ENCODE measurements around the gene HNF1A. TPM values are rescaled to one million over a fixed set of nuclear protein-coding genes. Genes with fewer than 3 reads are reported as not detected.

Gene HNF1A
- total RNA-seq, 1 donor from 2014 or later: not detected

DNA sequence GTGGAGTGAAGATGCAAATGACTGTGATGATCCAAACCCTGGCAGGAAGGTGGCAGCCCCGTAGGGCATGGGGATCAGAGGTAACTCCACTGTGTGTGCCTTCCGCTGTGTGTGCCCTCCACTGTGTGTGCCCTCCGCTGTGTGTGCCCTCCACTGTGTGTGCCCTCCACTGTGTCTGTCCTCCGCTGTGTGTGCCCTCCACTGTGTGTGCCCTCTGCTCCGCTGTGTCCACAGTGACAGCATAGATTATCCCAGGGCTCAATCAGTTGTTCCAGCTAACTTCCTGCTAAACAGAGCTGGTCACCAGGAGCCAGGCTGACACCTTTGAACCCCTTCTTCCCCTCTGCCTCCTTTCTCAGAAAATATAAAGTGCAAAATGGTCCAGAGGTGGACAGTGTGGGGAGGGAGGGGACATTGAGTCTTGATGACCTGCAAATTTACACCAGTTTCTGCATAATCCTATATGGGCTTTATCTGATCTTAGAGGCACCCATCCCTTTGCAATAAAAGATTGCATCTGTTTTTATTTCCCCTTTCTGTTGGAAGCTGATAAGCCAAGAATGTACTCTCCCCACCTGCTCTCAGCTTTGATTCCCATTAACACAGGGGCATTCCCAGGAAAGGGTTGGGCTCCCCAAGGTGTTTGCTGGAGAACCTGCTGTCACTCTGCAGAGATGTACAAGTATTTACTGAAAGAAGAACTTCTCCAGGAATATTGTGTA, 21.6 kb upstream of the HNF1A start:
- DNase-seq (ENCODE audit: low spot score): no peak

DNA sequence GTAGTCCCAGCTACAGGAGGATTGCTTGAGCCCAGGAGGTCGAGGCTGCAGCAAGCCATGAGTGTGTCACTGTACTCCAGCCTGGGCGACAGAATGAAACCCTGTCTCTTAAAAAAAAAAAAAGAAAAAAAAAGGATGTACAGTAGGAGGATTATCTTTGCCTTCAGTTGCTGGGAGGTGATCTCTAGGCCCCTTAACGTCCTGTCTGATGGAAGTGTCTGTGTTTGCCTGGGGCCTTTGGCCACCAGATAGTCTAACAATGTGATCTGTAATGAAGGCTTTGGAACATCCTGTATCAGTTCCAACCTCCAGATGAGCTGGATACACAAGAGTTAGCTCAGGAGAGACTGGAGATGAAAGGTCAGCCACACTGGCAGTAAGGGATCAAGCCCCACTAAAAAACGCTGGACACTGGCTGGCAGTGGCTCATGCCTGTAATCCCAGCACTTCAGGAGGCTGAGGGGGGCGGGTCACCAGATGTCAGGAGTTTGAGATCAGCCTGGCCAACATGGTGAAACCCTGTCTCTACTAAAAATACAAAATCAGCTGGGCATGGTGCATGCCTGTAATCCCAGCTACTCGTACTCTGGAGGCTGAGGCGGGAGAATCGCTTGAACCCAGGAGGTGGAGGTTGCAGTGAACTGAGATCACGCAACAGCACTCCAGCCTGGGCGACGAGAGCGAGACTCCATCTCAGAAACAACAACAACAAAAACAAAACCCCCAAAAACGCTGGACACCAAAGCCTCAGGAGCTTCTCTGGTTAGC, 19.0 kb upstream of the HNF1A start:
- no peak for DNase-seq (ENCODE audit: low spot score)

DNA sequence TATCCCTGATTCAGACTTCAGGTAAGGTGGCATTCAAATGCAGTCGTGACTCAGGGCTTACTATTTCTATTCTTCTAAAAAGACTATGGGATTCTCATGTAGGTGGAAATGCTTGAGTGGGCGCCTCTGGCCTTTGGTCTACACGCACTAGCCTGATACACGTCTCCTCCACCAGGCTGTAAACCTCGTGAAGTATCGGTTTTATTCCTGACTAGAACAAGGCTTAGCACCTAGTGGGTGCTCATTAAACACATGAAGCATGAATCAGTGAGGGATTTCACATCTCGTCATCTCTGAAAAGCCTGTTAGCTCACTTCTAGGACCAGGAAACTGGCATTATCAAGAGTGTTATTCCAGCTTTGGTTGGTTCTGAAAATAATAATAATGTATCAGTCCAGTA, 17.7 kb upstream of the HNF1A start:
- DNase-seq (ENCODE audit: low spot score): no peak

DNA sequence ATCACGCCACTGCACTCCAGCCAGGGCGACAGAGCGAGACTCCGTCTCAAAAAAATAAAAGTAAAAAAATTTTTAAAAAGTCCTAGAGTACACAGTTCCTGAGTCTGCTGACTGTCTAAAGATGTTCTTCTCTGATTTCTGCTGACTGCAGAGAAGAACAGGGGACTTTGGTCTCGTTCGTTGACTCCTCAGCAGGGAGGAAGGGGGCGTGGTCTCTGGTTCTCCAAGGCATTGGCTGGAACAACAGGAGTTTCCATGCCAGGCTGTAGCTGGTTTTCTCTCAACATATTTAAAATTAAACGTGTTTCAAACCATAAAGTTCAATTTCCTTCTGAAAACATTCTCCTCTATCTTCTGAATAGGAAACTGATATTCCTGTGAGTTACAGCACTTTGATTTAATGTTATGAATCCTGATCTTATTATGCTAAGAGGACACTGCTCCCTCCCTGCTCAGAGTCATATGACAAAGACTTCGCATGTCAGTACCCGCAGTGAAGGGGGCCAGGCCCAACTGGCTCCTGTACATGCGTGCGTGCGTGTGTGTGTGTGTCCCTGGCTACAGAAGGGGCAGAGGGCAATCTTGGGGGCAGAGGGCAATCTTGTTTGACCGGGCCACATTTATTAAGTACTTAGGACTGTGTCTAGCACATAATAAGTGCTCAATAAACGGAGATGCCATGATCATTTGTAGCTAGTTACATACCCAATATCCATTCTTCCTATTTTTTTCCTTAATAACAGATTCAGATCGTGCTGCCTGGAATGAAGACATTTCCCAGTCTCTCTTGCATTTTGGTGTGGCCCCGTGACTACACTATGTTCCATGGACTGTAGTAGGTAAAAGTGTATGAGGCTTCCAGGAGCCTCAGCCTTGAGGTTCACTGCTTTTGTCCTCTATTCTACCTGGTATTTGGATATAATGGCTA, 16.5 kb upstream of the HNF1A start:
- no peak for DNase-seq (ENCODE audit: low spot score)

DNA sequence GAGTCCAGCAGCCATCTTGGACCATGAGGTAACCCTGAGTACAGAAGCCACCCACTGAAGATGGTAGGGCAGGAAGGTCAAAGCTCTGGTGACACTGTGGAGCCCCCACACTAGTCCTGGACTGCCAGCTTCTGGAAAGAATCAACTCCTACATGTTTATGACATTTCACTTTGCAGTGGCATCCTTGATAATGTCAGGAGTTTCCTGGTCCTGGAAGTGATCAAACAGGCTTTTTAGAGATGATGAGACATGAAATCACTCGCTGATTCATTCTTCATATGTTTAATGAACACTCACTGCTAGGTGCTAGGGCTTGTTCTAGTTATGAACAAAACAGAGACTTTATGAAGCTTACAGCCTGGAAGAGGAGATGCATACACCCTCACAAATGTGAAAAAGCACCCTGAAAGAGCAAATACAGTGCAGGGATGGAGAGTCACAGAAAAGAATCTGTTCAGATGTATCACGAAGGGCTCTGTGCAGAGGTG, 15.8 kb upstream of the HNF1A start:
- DNase-seq (ENCODE audit: low spot score): no peak

DNA sequence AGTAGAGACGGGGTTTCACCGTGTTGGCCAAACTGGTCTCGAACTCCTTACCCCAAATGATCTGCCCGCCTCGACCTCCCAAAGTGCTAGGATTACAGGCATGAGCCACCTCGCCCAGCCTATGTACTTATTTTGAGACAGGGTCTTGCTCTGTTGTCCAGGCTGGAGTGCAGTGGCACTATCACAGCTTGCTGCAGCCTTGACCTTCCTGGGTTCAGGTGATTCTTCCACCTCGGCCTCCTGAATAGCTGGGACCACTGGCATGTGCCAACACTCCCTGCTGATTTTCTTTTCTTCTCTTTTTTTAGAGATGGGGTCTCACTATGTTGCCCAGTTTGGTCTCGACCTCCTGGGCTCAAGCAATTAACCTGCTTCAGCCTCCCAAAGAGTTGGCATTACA, 14.0 kb upstream of the HNF1A start:
- DNase-seq (ENCODE audit: low spot score): no peak

DNA sequence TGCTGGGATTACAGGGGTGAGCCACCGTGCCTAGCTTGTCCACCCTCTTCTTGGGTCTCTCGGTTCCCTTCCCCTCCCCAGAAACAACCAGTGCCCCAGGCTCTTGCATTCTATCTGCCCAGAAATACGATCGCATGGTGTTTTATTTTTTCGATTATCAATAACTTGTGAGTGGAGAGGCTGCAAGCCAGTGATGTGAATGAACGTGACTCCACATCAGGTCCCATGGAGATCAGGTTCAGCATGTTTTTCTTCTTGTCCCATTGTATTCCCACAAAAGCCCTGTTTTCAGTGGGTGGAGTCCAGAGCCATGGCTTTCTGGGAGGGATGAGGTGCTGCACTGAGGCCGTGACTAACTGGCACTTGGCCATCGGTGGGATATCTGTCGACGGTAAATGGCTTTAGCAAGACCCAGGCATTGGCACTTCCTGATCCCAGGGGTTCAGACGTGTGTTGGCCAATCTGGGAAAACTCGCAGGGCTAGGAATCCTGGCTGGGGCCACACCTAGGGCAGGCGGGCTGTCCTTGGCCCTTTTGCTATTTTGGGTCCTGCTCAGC, 12.7 kb upstream of the HNF1A start:
- no peak for DNase-seq (ENCODE audit: low spot score)

DNA sequence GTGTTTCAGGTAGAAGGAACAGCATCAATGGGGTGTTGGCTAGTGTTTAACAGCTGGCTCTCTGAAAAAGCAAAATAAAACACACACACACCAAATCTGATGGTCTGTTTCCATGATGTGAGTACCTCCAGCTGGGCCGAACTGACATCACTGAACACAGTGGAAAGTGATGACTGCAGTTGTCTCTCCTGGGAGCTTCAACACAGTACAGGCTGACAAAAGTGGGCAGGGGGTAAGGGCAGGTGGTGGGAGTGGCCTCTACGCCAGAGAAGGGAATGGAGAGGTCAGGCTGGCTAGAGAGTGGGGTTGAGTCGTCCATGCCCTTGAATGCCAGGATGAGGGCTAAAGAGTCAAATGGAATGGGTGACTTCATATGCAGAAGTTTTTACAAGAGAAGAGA, 8.0 kb upstream of the HNF1A start:
- DNase-seq (ENCODE audit: low spot score): no peak

DNA sequence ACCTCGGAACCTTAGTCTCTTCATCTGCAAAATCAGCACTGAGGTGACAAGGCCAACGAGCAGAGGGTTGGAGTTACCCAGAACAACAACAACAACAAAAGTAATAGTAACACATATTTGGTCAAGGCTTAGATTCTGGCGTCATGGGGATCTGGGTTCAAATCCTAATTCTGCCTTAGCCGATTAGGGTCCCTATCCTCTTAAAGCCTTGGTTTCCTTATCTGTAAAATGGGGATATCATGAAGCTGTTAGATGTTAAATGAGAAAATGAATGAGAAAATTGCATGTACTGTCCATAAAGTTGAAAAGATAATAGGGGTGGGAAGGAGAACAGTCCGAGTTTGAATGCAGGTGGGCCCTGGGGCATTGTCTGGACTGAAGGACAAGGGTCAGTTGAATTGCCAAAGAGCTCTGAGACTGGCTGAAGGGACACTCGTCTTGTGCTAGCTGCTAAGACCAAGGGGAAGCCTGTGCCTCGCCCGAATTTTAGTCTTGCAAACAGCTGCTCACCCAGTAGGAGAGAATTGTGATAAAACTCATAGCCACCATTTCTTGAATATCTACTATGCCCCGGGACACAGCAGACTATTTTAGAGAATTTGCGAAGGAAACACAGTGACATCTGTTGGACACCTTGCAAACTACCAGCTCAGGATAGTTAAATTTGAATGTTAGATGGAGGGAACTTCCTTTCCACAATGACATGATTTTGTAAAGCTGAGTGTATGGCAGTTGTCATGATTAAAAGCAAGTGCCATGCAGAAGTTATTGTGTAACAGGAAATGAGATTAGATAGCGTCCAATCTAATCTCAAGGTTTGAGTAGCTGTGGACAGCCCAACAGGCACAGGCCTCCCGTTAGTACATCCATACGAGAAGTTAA, 6.8 kb upstream of the HNF1A start:
- DNase-seq (ENCODE audit: low spot score): no peak

DNA sequence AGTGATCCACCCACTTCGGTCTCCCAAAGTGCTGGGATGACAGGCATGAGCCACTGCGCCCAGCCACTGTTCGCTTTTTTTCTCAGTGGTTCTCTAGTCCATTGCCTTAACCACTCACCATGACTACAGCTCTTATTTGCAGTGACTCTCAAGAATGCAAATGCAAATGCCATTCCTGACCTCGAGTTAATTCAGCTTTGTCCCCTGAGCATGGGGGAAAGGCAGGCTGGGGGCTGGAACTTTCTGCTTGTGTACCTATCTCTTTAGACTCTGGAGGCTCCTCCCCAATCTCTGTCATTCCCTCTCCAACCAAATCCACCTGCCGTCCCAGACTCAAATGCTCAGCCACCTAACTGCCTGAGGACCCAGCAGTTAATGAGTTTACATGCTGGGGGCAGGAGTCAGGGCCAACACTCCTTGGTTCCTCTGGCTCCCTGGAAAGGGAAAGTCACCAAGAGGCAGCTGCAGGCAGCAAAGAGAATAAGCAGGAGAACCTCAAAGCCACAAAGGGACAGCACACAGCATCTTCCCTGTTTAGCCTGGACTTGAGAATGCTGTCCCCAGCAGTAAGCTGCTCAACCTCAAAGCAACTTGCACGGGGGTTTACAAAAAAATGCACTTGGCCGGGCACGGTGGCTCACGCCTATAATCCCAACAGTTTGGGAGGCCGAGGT, 5.3 kb upstream of the HNF1A start:
- DNase-seq (ENCODE audit: low spot score): no peak

DNA sequence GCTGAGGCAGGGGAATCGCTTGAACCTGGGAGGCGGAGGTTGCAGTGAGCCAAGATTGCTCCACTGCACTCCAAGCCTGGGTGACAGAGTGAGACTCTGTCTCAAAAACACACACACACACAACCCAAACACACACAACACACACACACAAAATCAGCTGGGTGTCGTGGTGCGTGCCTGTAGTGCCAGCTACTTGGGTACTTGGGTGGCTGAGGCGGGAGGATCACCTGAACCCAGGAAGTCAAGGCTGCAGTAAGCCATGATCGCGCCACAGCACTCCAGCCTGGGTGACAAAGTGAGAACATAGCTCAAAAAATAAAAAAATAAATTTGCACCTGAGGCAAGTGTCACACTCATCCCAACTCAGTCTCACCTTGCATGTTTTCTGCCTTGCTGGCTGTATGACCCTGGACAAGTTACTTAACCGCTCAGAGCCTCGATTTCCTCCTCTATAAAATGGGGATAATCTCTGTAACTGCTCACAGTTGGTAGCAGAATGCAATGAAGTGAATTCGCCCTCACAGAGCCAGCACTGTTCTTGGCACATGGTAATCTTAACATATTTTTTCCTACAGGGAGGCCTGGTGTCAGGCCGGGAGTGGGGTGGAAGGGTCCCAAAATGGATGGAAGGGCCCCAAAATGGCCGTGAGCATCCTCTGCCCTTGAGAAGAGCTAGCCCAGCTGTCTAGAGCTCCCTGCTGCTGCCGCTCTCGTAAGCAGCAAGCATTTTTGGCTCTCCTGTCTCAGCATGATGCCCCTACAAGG, 630 bp upstream of the HNF1A start:
- no peak for DNase-seq (ENCODE audit: low spot score)

DNA sequence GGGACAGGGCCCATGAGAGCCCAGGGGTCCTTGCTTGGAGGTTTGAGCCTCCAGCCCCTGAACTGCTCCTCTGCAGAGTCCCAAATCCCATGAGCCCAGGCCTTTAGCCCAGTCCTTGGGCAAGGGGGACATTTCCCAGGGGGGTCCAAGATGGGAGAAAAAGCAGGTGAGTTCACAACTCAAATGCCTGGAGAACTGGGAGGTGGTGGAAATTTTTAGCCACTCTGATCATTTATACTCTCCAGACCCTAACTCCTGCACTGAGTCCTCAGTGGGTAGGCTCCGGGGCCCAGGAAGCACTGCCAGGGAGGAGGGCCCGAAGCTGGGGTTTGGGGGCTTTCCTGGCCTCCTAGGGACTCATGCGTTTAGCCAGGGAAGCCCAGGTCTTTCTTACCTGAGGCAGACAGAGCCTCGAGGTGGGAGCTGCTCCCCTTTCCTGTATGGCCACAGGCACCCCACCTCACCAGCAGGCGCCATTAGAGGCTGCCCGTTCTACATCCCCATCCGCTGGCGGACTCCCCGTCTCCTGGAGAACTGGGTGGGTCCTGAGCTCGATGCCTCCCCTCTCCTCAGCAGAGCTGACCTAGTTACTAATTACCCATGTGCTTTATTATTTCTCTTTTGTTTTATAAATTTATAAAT, 998 bp downstream of the HNF1A start:
- no peak for DNase-seq (ENCODE audit: low spot score)

DNA sequence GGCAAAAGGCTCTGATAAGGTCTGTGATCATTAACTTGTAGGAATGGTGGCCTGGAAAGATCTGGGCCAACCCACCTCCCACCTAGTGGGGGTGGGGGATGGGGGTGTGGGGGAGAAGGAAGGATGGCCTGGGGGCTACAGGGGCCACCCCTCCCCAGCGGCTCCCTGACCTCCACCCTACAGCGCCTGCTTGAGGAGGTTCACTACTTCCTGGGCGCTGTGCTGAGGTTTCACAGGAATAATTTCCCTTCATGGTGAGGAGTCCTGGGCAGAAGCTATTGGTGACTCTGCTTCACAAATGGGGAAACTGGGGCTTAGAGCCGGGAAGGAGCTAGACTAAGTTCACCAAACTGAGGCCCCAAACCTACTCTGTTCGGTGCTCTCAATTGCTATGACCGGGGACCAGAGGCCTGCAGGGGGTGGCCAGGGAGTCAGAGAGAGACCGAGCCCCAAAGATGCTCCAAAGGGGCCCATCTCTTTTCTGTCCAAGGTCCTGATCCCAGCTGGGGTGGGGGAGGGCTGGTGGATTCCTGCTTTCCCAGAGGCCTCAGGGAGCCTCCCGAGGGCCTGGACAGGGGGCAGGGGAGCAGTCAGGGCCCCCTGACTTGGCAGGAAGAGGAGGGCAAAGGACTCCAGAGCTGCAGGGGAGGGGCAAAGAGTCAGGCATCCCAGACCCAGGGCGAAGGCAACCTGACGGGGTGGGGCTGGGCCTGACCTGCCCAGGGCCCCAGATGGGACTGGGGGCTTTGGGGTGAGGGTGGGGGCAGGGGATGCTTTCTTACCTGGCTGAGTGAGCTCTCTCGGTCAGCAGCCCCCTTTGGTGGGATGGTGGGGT, 1.7 kb downstream of the HNF1A start:
- no peak for DNase-seq (ENCODE audit: low spot score)

DNA sequence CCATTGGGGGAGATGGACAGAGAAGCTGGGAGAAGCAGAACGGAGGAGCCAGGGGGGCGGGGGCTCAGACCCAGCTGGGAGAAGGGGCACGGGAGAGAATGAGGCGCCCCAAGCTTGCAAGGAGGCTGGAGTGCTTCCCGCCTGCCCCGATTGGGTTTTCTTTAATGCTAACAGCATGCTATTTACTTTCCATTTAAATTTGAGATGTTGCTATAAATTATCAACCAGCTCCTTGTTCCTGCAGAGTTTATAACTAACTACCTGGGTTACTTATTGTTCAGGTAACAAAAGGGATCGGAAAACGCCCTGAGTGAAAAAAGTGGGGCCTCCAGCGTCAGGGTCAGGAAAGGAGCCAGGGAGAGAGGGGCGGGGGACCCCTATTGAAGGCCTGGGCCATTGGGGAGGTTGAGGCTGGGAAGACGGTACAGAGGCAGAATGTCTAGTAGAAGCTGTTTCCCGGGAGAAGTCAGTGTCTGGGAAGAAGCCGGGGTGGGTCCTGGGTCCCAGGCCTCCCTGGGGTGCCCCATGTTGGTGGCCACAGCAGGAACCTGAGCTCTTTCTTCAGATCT, 2.5 kb downstream of the HNF1A start:
- no peak for DNase-seq (ENCODE audit: low spot score)

DNA sequence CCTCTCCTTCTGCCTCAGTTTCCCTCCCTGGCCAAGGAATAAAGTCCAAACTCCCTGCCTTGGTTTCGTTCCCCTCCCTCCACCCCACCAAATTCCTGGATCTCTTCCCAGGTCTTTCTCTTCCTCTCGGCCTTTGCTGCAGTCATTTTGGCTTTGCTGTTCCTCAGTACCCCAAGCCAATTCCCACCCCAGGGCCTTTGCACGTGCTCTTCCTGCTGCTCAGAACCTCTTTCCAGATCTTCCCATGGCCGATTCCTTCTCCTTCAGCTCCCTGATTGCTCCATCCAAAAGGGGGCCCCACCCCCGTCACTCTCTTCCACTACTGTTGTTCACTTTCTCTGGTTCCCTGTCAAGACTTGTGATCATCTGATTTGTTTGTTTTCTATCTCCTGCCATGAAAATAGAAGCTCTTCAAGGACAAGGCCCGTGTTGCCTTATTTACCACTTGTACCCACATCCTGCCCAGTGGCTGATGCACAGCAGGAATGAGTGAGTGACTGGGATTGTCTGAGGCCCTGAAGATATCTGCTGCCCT, 3.1 kb downstream of the HNF1A start:
- DNase-seq (ENCODE audit: low spot score): no peak

DNA sequence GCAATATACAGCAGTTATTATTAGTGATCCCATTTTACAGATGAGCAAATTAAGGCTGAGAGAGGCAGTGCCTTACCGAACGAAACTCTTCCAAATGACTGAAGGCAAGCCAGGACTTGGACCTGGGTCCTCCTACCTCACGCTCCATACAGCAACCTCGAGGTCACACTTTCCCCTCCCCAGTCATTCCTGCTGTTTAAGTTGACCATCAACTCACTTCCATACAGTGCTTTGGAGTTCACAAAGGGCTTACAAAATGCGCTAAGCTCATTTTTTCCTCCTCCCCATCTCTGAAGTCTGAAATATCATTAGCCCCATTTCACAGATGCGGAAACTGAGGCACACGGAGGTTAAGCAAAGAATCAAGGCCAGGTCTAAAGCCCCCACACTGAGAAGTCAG, 4.3 kb downstream of the HNF1A start:
- no peak for DNase-seq (ENCODE audit: low spot score)

DNA sequence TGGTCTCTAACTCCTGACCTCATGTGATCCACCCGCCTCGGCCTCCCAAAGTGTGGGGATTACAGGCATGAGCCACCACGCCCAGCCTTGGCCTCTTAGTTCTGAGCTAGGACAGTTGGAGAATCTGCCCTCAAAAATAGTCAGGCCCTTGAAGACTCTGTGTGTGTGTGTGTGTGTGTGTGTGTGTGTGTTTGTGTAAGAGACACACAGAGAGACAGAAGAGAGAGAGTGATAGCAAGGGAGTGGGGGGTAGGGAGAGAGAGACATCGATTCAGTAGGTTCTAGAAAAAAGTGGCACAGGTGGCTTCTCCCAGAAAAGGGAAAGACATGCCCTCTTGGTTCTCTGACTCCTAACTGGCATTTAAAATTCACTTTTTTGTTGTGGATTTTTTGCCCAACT, 5.4 kb downstream of the HNF1A start:
- no peak for DNase-seq (ENCODE audit: low spot score)

Measured in mesenteric fat pad (tissue), 1 donor.